Measurements from ENCODE around the gene SCGB3A1.

DNA sequence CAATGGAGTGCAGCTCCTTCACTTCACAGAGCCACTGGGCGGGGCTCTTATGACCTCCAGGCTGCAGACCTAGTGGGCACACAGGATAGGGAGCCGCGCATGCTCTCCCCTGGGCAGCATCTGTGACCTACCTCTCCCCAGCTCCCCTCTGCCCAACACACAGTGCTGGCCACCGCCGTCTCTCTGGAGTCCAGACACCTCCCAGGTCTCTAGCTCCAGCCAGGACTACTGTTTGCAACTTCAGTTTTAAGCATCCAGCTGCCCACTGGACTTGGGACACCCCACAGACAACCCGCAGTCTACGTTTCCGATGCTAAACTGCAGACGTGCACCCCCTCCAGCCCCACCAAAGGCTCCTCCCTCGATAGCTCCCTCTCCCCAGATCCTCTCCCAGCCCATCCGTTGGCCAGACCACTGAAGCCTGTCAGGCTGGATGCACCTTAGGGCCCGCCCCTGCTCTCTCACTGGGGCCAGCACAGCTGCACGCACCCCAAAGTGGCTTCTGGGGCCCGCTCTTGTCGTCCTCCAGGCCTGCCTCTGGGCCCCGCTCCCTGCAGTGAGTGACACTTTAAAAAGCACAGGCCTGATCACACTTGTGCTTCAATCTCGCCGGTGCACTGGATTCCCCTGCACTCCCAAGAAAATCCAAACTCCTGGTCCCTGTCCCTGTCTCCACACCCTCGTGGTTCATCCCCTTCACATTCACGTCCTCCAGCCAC is 46.8 kb upstream of the SCGB3A1 start:
- TF ChIP-seq, protein P1, sequence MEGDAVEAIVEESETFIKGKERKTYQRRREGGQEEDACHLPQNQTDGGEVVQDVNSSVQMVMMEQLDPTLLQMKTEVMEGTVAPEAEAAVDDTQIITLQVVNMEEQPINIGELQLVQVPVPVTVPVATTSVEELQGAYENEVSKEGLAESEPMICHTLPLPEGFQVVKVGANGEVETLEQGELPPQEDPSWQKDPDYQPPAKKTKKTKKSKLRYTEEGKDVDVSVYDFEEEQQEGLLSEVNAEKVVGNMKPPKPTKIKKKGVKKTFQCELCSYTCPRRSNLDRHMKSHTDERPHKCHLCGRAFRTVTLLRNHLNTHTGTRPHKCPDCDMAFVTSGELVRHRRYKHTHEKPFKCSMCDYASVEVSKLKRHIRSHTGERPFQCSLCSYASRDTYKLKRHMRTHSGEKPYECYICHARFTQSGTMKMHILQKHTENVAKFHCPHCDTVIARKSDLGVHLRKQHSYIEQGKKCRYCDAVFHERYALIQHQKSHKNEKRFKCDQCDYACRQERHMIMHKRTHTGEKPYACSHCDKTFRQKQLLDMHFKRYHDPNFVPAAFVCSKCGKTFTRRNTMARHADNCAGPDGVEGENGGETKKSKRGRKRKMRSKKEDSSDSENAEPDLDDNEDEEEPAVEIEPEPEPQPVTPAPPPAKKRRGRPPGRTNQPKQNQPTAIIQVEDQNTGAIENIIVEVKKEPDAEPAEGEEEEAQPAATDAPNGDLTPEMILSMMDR (IDR thresholded peaks at IDR 0.05): no peak
- TF ChIP-seq POLR2AphosphoS5 (IDR thresholded peaks at IDR 0.05) (no peak), POLR2A (IDR thresholded peaks at IDR 0.05) (no peak)

Measured in prostate gland (tissue), 2 donors.